GM12873 (cell line): Measurements from ENCODE around the gene DLEC1.

Experiments used
- CTCF ChIP-seq: IDR thresholded peaks from 2 replicates; pipeline ENCODE4 v1.5.1; 2012; ENCODE audit warnings: low read depth, mild to moderate bottlenecking, moderate library complexity, low read length, control low read depth; ENCODE audit not compliant: insufficient read depth; ENCODE audit errors: missing control alignments

The DLEC1 gene

DNA sequence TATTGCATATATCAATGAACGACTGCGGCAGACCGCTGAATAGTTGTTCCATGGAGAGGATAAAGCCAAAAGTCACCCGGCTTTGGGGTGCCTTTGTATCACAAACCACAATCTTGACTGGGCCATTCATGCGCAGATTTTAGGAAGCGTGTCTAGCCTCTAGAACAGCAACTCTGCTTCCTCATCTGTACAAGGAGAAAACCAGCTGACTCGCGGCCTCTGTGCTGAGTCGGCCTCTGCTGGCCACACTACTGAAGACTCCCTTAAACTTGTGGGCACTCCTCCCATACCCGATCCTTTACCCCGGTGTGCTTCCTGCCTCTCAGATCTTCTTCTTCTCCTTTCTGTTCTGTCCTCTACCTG lies 872 bp downstream of the DLEC1 start:
- peak; percentile 30 for TF ChIP-seq CTCF

- no peak for TF ChIP-seq CTCF
These were observed 1.4 kb downstream of the DLEC1 start for GRCh38 chr3:38040401-38040800.

- no peak for TF ChIP-seq CTCF
These were observed 4.5 kb downstream of the DLEC1 start for GRCh38 chr3:38043486-38043885.

DNA sequence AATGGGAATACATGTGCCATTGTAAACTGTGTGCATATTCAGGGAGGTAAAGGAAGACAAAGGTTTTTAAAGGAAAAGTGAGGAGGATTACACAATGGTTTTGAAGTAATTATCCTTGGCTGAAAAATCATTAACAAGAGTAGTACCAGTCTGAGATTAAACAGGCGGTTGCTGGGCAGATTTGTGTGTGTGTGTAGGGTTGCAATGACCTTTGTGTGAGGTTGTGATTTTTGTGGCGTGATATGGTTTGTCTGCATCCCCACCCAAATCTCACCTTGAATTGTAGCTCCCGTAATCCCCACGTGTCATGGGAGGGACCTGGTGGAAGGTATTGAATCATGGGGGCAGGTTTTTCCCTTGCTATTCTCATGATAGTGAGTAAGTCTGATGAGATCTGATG lies 7.0 kb downstream of the DLEC1 start:
- TF ChIP-seq CTCF: no peak

DNA sequence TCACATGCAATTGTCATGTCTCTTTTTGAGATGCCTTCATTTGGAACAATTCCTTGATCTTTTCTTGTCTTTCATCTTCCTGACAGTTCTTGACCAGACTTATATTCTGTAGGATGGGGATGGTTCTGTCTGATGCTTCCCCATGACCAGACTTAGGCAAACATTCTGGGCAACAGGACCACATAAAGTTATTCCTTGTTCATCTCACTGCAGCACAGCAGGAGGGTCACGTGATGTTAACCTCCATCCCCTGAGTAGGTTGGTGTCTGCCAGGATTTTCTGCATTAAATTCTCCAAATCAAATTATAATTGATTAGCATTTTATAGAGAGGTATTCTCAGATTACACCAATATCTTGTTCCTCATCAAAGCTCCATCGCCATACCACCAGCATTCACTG lies 7.8 kb downstream of the DLEC1 start:
- TF ChIP-seq CTCF: no peak

DNA sequence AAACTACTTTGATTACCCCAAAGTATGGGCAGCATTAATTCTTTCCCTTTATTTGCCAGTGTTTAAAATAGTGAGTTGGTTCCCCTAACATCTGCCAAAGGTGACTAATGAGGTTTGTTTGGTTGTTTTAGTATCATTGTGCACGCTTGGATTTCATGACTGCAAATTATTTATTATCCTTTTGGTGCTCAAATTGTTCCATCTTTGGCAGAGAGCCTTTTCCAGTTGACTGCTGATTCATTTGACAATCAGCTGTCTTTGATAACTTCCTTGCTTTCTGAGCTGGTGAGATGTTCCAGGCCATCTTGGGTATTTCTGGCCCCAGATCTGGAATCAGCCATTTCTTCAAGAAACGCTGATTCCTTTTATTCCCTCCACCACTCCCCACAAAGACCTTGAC lies 8.9 kb downstream of the DLEC1 start:
- no peak for TF ChIP-seq CTCF

DNA sequence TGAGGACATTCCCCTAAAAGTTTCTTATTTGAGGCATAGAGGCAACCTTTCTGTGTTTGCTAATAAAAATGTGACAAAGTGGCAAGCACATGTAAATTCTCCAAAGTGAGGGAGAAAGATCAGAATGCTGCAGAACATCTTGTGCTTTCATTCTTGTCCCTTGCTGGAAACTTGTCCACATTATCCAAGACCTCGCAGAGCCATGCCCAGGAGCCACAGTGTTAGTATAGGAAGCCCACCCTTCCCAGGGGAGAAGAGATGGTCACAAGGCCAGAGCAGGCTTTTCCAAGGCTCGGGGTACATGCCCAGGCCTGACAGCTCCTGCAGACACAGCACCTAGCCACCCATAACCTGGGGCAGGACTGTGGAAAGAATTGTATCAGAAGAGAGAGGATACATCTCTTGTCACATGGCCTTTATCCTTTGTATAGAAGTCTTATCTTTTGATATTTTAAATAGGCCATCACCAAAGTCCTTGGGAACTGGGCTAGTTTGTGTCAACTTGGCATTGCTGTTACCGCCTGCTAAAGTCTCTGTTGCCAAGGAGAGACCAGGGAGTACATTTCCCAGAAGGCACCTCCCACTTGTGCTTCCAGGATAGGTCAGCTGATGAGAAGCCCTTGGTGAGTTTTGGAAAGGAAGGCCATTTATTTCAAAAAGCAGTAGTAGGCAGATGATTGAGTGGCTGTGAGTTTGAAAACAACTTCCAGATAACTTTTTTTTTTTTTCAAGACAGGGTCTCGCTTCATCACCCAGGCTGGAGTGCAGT lies 10.5 kb downstream of the DLEC1 start:
- TF ChIP-seq CTCF: no peak
